Osteoblast (primary cell): ENCODE results near the gene SERTAD3. TPM values are rescaled to one million over a fixed set of nuclear protein-coding genes. Genes with fewer than 3 reads are reported as not detected.
A peak's percentile ranks its signal among the peaks of the same experiment; 100 is the strongest.

Experiments used
- DNase-seq: peaks from one replicate; pipeline ENCODE4 v3.0.0; 2011; ENCODE audit warnings: low spot score, mixed read lengths; ENCODE audit not compliant: insufficient read length; ENCODE audit errors: missing footprints
- H2AFZ ChIP-seq: 2 replicates; pipeline ENCODE4 v1.6.0; 2011; ENCODE audit warnings: mild to moderate bottlenecking, low read length
- H3K27ac ChIP-seq: 2 replicates; pipeline ENCODE4 v1.5.1; 2011; ENCODE audit warnings: mild to moderate bottlenecking, low read depth, low read length, moderate library complexity
- H3K27me3 ChIP-seq: 2 replicates; pipeline ENCODE4 v1.6.0; 2012; ENCODE audit warnings: mild to moderate bottlenecking, control low read depth, inconsistent platforms, low read length, moderate library complexity; ENCODE audit not compliant: insufficient read depth
- H3K36me3 ChIP-seq: 2 replicates; pipeline ENCODE4 v1.5.1; 2011; ENCODE audit warnings: mild to moderate bottlenecking, low read length, control low read depth, moderate library complexity; ENCODE audit not compliant: insufficient read depth
- H3K4me1 ChIP-seq: 2 replicates; pipeline ENCODE4 v1.5.1; 2011; ENCODE audit warnings: mild to moderate bottlenecking, low read length, control low read depth, moderate library complexity; ENCODE audit not compliant: insufficient read depth
- H3K4me2 ChIP-seq: 2 replicates; pipeline ENCODE4 v1.6.0; 2011; ENCODE audit warnings: mild to moderate bottlenecking, low read length; ENCODE audit not compliant: insufficient read depth
- H3K4me3 ChIP-seq: fragments of 200-600 bp; sonication (generic); 3 replicates; pipeline ENCODE4 v1.5.1; 2012; ENCODE audit warnings: mild to moderate bottlenecking, low read length, inconsistent platforms; ENCODE audit not compliant: insufficient read depth
- H3K79me2 ChIP-seq: 2 replicates; pipeline ENCODE4 v1.6.0; 2012; ENCODE audit warnings: mild to moderate bottlenecking, low read length, control low read depth, inconsistent platforms; ENCODE audit not compliant: insufficient read depth
- H3K9me3 ChIP-seq: 2 replicates; pipeline ENCODE4 v1.5.1; 2011; ENCODE audit warnings: low read depth, low read length, control low read depth
- H4K20me1 ChIP-seq: 2 replicates; pipeline ENCODE4 v1.6.0; 2012; ENCODE audit warnings: mild to moderate bottlenecking, low read length, control low read depth; ENCODE audit not compliant: insufficient read depth
- total RNA-seq: library from RNA; depleted of rRNA; stranded (reverse); fragments of >200 nt; gene quantifications from 2 replicates; pipeline ENCODE4 v1.2.3, GENCODE V29; 2012
- TF ChIP-seq, protein P1 (sequence below): IDR thresholded peaks from 2 replicates; pipeline ENCODE4 v1.5.1; 2011; ENCODE audit warnings: mild to moderate bottlenecking, low read depth, low read length, moderate library complexity; ENCODE audit errors: extremely low read depth

The SERTAD3 gene
- total RNA-seq, 1 donor: 23.5 TPM

GRCh38 chr19:40450664-40451063 is 6.5 kb upstream of the SERTAD3 start:
- no peaks in the 10 kb centered on the region for H3K9me3 ChIP-seq
- no peaks in the 10 kb centered on the region for H4K20me1 ChIP-seq

GRCh38 chr19:40449506-40449905 is 5.4 kb upstream of the SERTAD3 start:
- H3K4me3 ChIP-seq: no peak overlapping the region
- H3K4me2 ChIP-seq: no peak overlapping the region
- no peak overlapping the region for H2AFZ ChIP-seq
- H3K9me3 ChIP-seq: no peaks in the 10 kb centered on the region
- H4K20me1 ChIP-seq: no peaks in the 10 kb centered on the region
- peaks cover 9% of the 10 kb centered on the region for H3K4me1 ChIP-seq
- no peaks in the 10 kb centered on the region for H3K79me2 ChIP-seq
- DNase-seq: no peak
- H3K27ac ChIP-seq: no peak overlapping the region
- no peaks in the 10 kb centered on the region for H3K27me3 ChIP-seq
- TF ChIP-seq, protein P1, sequence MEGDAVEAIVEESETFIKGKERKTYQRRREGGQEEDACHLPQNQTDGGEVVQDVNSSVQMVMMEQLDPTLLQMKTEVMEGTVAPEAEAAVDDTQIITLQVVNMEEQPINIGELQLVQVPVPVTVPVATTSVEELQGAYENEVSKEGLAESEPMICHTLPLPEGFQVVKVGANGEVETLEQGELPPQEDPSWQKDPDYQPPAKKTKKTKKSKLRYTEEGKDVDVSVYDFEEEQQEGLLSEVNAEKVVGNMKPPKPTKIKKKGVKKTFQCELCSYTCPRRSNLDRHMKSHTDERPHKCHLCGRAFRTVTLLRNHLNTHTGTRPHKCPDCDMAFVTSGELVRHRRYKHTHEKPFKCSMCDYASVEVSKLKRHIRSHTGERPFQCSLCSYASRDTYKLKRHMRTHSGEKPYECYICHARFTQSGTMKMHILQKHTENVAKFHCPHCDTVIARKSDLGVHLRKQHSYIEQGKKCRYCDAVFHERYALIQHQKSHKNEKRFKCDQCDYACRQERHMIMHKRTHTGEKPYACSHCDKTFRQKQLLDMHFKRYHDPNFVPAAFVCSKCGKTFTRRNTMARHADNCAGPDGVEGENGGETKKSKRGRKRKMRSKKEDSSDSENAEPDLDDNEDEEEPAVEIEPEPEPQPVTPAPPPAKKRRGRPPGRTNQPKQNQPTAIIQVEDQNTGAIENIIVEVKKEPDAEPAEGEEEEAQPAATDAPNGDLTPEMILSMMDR: no peak
- H3K36me3 ChIP-seq: no peaks in the 10 kb centered on the region

More at GRCh38 chr19:40450664-40451063, 6.5 kb upstream of the SERTAD3 start:
- DNase-seq: peak; percentile 1
- Histone ChIP-seq H3K4me1 (peaks cover 4% of the 10 kb centered on the region), H3K27ac (no peak overlapping the region), H3K4me3 (no peak overlapping the region), H3K79me2 (no peaks in the 10 kb centered on the region), H3K27me3 (no peaks in the 10 kb centered on the region), H2AFZ (no peak overlapping the region), H3K4me2 (no peak overlapping the region), H3K36me3 (no peaks in the 10 kb centered on the region)
- TF ChIP-seq, protein P1: no peak

DNA sequence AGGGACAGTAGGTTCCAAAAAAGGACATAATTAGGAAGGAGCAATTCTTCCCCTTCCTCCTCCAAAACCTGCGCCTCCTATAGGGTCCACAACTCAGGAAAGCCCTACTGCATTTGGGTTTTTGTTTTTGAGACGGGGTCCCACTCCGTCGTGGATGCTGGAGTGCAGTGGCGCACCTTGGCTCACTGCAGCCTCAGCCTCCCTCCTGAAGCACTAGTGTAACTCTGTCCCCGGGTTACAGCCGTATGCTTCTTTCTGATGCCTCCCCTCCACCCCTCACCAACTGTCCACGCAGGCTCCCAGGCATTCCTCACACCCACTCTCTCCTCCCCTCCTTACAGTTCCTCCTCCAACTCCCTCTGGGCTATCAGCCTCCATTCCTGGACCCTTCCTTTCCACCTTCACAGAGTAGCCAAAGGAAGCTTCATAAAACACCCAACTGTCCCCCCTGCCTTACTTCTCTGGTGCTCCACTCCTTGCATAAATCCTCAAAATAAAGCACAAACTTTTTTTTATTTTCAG is 2.2 kb upstream of the SERTAD3 start:
- Histone ChIP-seq H3K36me3 (peaks cover 11% of the 10 kb centered on the region), H2AFZ (no peak overlapping the region), H3K4me3 (no peak overlapping the region), H3K4me1 (peaks cover 15% of the 10 kb centered on the region), H3K9me3 (no peaks in the 10 kb centered on the region), H3K79me2 (peaks cover 25% of the 10 kb centered on the region), H3K27me3 (no peaks in the 10 kb centered on the region), H3K4me2 (no peak overlapping the region), H3K27ac (no peak overlapping the region), H4K20me1 (peaks cover 14% of the 10 kb centered on the region)
- TF ChIP-seq, protein P1: no peak
- no peak for DNase-seq

DNA sequence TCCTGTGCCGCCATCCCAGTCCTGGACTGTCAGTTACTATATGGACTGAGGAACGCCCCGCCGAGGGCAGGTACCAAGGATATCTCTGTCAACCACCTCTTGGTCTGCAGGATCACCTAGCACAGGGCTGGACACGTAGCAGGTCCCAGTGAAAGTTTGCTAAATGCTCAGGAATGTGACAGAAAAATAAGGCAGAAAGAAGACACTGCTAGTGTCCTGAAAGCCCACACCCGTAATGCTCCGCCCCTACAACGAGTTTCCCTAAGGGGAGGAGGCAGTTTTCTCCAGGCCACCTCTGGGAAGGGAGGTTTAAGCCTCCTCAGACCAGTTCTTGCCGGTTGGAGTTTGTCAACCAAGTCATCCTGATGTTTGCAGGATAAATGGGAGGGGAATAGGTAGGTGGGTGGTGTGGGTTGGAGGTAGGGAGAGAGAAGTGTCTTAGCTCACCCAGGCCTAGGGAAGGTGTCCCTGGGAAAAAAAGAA is 1.7 kb upstream of the SERTAD3 start:
- H2AFZ ChIP-seq: peak overlapping the region; percentile 37
- H3K9me3 ChIP-seq: no peaks in the 10 kb centered on the region
- H4K20me1 ChIP-seq: peaks cover 19% of the 10 kb centered on the region
- peaks cover 16% of the 10 kb centered on the region for H3K36me3 ChIP-seq
- TF ChIP-seq, protein P1: no peak
- no peak overlapping the region for H3K4me2 ChIP-seq
- no peak for DNase-seq
- H3K4me1 ChIP-seq: peaks cover 15% of the 10 kb centered on the region
- no peak overlapping the region for H3K4me3 ChIP-seq
- H3K27me3 ChIP-seq: no peaks in the 10 kb centered on the region
- H3K27ac ChIP-seq: no peak overlapping the region
- H3K79me2 ChIP-seq: peaks cover 30% of the 10 kb centered on the region
